Heart left ventricle (tissue), 16 donors: ENCODE data around the gene STK17A. TPM values are rescaled to one million over a fixed set of nuclear protein-coding genes. Genes with fewer than 3 reads are reported as not detected.
A peak's percentile ranks its signal among the peaks of the same experiment; 100 is the strongest.

Source experiments
- ATAC-seq, 4 donors: fragments of 200-7000 bp; cut with Tn5 transposase; one replicate each; pipeline ENCODE4 v1.9.1; 2020 to 2022; ENCODE audit warnings: moderate library complexity in 4 of 4, mild to moderate bottlenecking in 3 of 4, moderate number of reproducible peaks in 1 of 4
- DNase-seq, 5 donors: peaks; one replicate each; pipeline ENCODE4 v3.0.0-alpha.2; 2020
- H3K27ac ChIP-seq, 12 donors: fragments of 200-600 bp; sonication (generic) in 4 of 12; one replicate each; pipeline versions ENCODE4 v1.5.0 to v1.8.0; 2016 to 2022; ENCODE audit warnings: mild to moderate bottlenecking in 2 of 12
- H3K27me3 ChIP-seq, 9 donors: fragments of 200-600 bp; sonication (generic) in 2 of 9; one replicate each; pipeline versions ENCODE4 v1.5.1 to v1.8.0; 2016 to 2022; ENCODE audit warnings: mild to moderate bottlenecking in 3 of 9
- H3K36me3 ChIP-seq, 9 donors: fragments of 200-600 bp; sonication (generic) in 2 of 9; one replicate each; pipeline versions ENCODE4 v1.5.0 to v1.8.0; 2018 to 2022; ENCODE audit warnings: mild to moderate bottlenecking in 2 of 9
- H3K4me1 ChIP-seq, 12 donors: fragments of 200-600 bp; sonication (generic) in 4 of 12; one replicate each; pipeline versions ENCODE4 v1.5.0 to v1.8.0; 2016 to 2022; ENCODE audit warnings: mild to moderate bottlenecking in 3 of 12
- H3K4me3 ChIP-seq, 12 donors: fragments of 200-600 bp; sonication (generic) in 4 of 12; one replicate each; pipeline versions ENCODE4 v1.5.0 to v1.8.0; 2017 to 2022; ENCODE audit warnings: mild to moderate bottlenecking in 9 of 12, moderate library complexity in 4 of 12
- H3K9me3 ChIP-seq, 12 donors: fragments of 200-600 bp; sonication (generic) in 4 of 12; one replicate each; pipeline versions ENCODE4 v1.5.0 to v1.8.0; 2016 to 2022; ENCODE audit warnings: mild to moderate bottlenecking in 1 of 12
- CTCF ChIP-seq, 12 donors: fragments of 200-600 bp; sonication (generic) in 4 of 12; IDR thresholded peaks; one replicate each; pipeline versions ENCODE4 v1.5.0 to v1.8.0; 2018 to 2022; ENCODE audit warnings: antibody characterized with exemption in 12 of 12, mild to moderate bottlenecking in 5 of 12
- POLR2A ChIP-seq, 2 donors: fragments of 450-650 bp; IDR thresholded peaks; one replicate each; pipeline ENCODE4 v1.6.1; 2017; ENCODE audit warnings: antibody characterized with exemption in 2 of 2, mild to moderate bottlenecking in 2 of 2, moderate library complexity in 2 of 2
- WGBS, 4 donors: extraction: QIAGEN DNeasy Blood & Tissue Kit in 2 of 4; methylation state at CpG; one replicate each; pipeline versions ENCODE4 v1.1.5 to v1.1.7; 2013 to 2018; 5-methylcytosine and 5-hydroxymethylcytosine counted together
- intact Hi-C, 10 donors: fragments of 100-400 bp; cut with DNase I; formaldehyde crosslinking; loops; one replicate each; pipeline versions ENCODE4 v1.11.1 to v1.14.2; 2022
- polyA plus RNA-seq, 2 donors: library from polyadenylated mRNA; stranded (reverse); fragments of 200-250 nt; gene quantifications; one replicate each; pipeline ENCODE4 v1.2.3, GENCODE V29; 2013
- total RNA-seq, 9 donors: library from RNA; depleted of rRNA in 2 of 9; stranded (reverse); fragments of >200 nt in 2 of 9; fragmentation: NEBNext Ultra II Directional in 3 of 9; extraction: Animal tissue kit (Norgen Biotek cat#: 25700) in 3 of 9; gene quantifications; one replicate each; pipeline versions ENCODE4 v1.1.0 to v1.2.4, GENCODE V29; 2016 to 2023
- donor health status: ischemic (EF 13 %, LVEDD 7.1; RV severe dilation, severe dysfunction).
- donor health status: healthy with polysubstance abuse.
- donor health status: DM: no; HTN: yes; CAD: no.
- donor health status: DM: no; HTN: no; CAD: no.
- donor health status: ischemic (EF 25% LVEDD 6.9; RV normal size, moderate dysfunction).
- donor health status: ischemic (EF 25% LVEDD 5.7; RV mildly dilated, moderate dysfunction).
- donor health status: healthy.
- donor health status: DM: yes; HTN: yes; CAD: no.
- donor health status: ischemic (EF 35%, LVEDD 5.7; RV mildly dilated, moderate dysfunction).
- donor health status: nonischemic (EF 11% LVEDD 7.7; RV severe dilation, severe dysfunction).
- donor health status: DM: yes; HTN: yes; CAD: no.
- donor health status: PGD.
- donor health status: ischemic (EF 29% LVEDD 5.4; RV normal size, mild dysfunction).
- donor health status: nonischemic (EF 23%, LVEDD 6.1; RV moderate dilation, normal function).

Gene STK17A
- total and polyA plus RNA-seq, 11 donors, result 11.9 to 43.9 (median 25.1) TPM

- TF ChIP-seq POLR2A (IDR thresholded peaks at IDR 0.05), result no peak
- no peak for TF ChIP-seq CTCF (IDR thresholded peaks at IDR 0.05)
- DNase-seq (no peak), ATAC-seq (no peak)
- Histone ChIP-seq H3K27ac (peak overlapping the region in 1 of 12 donors; percentile 96), H3K27me3 (no peaks in the 10 kb centered on the region), H3K9me3 (no peaks in the 10 kb centered on the region), H3K4me1 (peaks cover 3 to 68% (median 42%) of the 10 kb centered on the region in 12 donors), H3K36me3 (peaks cover 0 to 9% (median 0%) of the 10 kb centered on the region in 9 donors), H3K4me3 (no peak overlapping the region)
- intact Hi-C loops, result no loop called here
These were observed 69.5 kb downstream of the STK17A start for GRCh38 chr7:43652364-43652763.

- H3K27me3 ChIP-seq, result no peaks in the 10 kb centered on the region
- ATAC-seq (no peak), DNase-seq (no peak)
- peaks cover 0 to 9% (median 0%) of the 10 kb centered on the region in 9 donors for H3K36me3 ChIP-seq
- no peak for TF ChIP-seq CTCF (IDR thresholded peaks at IDR 0.05)
- no peak for TF ChIP-seq POLR2A (IDR thresholded peaks at IDR 0.05)
- intact Hi-C loops, result no loop called here
- peak overlapping the region in 1 of 12 donors; percentile 44 for H3K27ac ChIP-seq
- WGBS, 4 donors, result 94 to 99% (median 96%) methylated on average over 4 of the region's 4 CpGs
- H3K4me1 ChIP-seq, result peaks cover 0 to 60% (median 32%) of the 10 kb centered on the region in 12 donors
- H3K4me3 ChIP-seq, result no peak overlapping the region
- no peaks in the 10 kb centered on the region for H3K9me3 ChIP-seq
These were observed 70.6 kb downstream of the STK17A start for GRCh38 chr7:43653466-43653865.

GRCh38 chr7:43653891-43654504 is 71.1 kb downstream of the STK17A start:
- Histone ChIP-seq H3K36me3 (peaks cover 0 to 9% (median 0%) of the 10 kb centered on the region in 9 donors), H3K9me3 (no peaks in the 10 kb centered on the region), H3K27me3 (no peaks in the 10 kb centered on the region), H3K4me1 (peaks cover 0 to 60% (median 28%) of the 10 kb centered on the region in 12 donors), H3K4me3 (no peak overlapping the region), H3K27ac (peak overlapping the region in 1 of 12 donors; percentile 44)
- ATAC-seq, result no peak
- intact Hi-C loops, result no loop called here
- no peak for DNase-seq
- TF ChIP-seq CTCF (IDR thresholded peaks at IDR 0.05), result no peak
- TF ChIP-seq POLR2A (IDR thresholded peaks at IDR 0.05), result no peak
- WGBS, 4 donors, result 77 to 86% (median 85%) methylated on average over 4 of the region's 4 CpGs

GRCh38 chr7:43655584-43655983 is 72.7 kb downstream of the STK17A start:
- no peak for ATAC-seq
- Histone ChIP-seq H3K27ac (no peak overlapping the region), H3K9me3 (no peaks in the 10 kb centered on the region), H3K4me3 (no peak overlapping the region), H3K27me3 (no peaks in the 10 kb centered on the region), H3K4me1 (peaks cover 0 to 58% (median 15%) of the 10 kb centered on the region in 12 donors), H3K36me3 (peaks cover 0 to 9% (median 0%) of the 10 kb centered on the region in 9 donors)
- DNase-seq, result no peak
- intact Hi-C loops, result no loop called here
- TF ChIP-seq POLR2A (IDR thresholded peaks at IDR 0.05) (no peak), CTCF (IDR thresholded peaks at IDR 0.05) (no peak)
- WGBS, 4 donors, result 97 to 100% (median 99%) methylated on average over 3 of the region's 3 CpGs
